ENCODE results near the gene TAAR9.

GRCh38 chr6:132491303-132491702 is 46.8 kb upstream of the TAAR9 start:
- no peak for TF ChIP-seq CTCF (IDR thresholded peaks at IDR 0.05)
- TF ChIP-seq EP300 (IDR thresholded peaks at IDR 0.05) = no peak
